ENCODE data around the gene KLHL11.

DNA sequence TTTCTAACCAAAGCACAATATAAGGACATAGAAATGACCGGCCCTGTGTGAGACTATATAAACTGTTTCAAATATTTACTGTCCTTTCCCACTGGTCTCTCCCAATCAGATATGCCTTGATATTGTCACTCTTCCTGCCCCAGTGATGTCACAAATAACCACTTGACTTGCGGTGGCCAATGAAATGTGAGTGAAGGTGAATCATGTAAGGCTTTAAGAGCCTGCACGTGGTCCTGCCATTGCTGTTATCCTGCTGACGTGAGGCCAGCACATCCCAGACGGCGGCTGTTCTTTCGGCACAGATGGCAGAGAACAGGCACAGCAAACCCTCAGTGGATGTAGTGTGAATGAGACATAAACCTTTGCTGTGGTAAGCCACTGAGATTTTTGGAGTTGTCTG, 5.4 kb upstream of the KLHL11 start:
- TF ChIP-seq, protein P1, sequence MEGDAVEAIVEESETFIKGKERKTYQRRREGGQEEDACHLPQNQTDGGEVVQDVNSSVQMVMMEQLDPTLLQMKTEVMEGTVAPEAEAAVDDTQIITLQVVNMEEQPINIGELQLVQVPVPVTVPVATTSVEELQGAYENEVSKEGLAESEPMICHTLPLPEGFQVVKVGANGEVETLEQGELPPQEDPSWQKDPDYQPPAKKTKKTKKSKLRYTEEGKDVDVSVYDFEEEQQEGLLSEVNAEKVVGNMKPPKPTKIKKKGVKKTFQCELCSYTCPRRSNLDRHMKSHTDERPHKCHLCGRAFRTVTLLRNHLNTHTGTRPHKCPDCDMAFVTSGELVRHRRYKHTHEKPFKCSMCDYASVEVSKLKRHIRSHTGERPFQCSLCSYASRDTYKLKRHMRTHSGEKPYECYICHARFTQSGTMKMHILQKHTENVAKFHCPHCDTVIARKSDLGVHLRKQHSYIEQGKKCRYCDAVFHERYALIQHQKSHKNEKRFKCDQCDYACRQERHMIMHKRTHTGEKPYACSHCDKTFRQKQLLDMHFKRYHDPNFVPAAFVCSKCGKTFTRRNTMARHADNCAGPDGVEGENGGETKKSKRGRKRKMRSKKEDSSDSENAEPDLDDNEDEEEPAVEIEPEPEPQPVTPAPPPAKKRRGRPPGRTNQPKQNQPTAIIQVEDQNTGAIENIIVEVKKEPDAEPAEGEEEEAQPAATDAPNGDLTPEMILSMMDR (conservative IDR thresholded peaks at IDR 0.05 in 1 of 2, IDR thresholded peaks at IDR 0.05 in 1 of 2; ENCODE audit: low read depth in 1 of 2, low read length in 2 of 2): no peak
- TF ChIP-seq EZH2 (IDR thresholded peaks at IDR 0.05; ENCODE audit: low read length, missing control alignments): no peak
